Measurements from ENCODE around the gene ISG20L2.
A peak's percentile ranks its signal among the peaks of the same experiment; 100 is the strongest.

ISG20L2 gene

GRCh38 chr1:156692441-156692924, 36.1 kb downstream of the ISG20L2 start:
- peak overlapping the region; percentile 42; the same call in 1 of the 2 replicates for H3K4me3 ChIP-seq
- H3K9ac ChIP-seq, result no peak overlapping the region
- no peaks in the 10 kb centered on the region for H4K20me1 ChIP-seq
- no peaks in the 10 kb centered on the region for H3K36me3 ChIP-seq
- TF ChIP-seq Cebpa-rat (IDR thresholded peaks at IDR 0.05), result no peak
- 0 out of 2 replicates have a peak overlapping the region, but pooled peaks have one; percentile 18 for H3K27ac ChIP-seq
- H3K9me3 ChIP-seq, result no peaks in the 10 kb centered on the region
- H3K27me3 ChIP-seq, result peaks cover 44% of the 10 kb centered on the region
- peaks cover 74% of the 10 kb centered on the region for H3K4me1 ChIP-seq
- peak overlapping the region; percentile 78 for H3K4me2 ChIP-seq

- Histone ChIP-seq H3K9ac (no peak overlapping the region), H3K4me2 (peak overlapping the region; percentile 78), H3K4me3 (peak overlapping the region; percentile 8; the same call in 1 of the 2 replicates), H3K36me3 (no peaks in the 10 kb centered on the region), H3K27me3 (peaks cover 44% of the 10 kb centered on the region), H3K4me1 (peaks cover 71% of the 10 kb centered on the region), H4K20me1 (no peaks in the 10 kb centered on the region), H3K27ac (no peak overlapping the region), H3K9me3 (no peaks in the 10 kb centered on the region)
- no peak for TF ChIP-seq Cebpa-rat (IDR thresholded peaks at IDR 0.05)
Observed at GRCh38 chr1:156691665-156692440, 36.7 kb downstream of the ISG20L2 start.

- Histone ChIP-seq H3K9ac (no peak overlapping the region), H3K27me3 (peaks cover 44% of the 10 kb centered on the region), H3K36me3 (no peaks in the 10 kb centered on the region), H3K27ac (no peak overlapping the region), H4K20me1 (no peaks in the 10 kb centered on the region), H3K9me3 (no peaks in the 10 kb centered on the region), H3K4me3 (no peak overlapping the region), H3K4me1 (peaks cover 65% of the 10 kb centered on the region), H3K4me2 (peak overlapping the region; percentile 78; the same call in 1 of the 2 replicates)
- TF ChIP-seq Cebpa-rat (IDR thresholded peaks at IDR 0.05), result no peak
Observed at GRCh38 chr1:156691191-156691590, 37.4 kb downstream of the ISG20L2 start.

- peaks cover 65% of the 10 kb centered on the region for H3K4me1 ChIP-seq
- H3K4me3 ChIP-seq, result no peak overlapping the region
- H3K9ac ChIP-seq, result no peak overlapping the region
- no peaks in the 10 kb centered on the region for H3K9me3 ChIP-seq
- no peaks in the 10 kb centered on the region for H4K20me1 ChIP-seq
- H3K4me2 ChIP-seq, result 0 out of 2 replicates have a peak overlapping the region, but pooled peaks have one; percentile 78
- peaks cover 44% of the 10 kb centered on the region for H3K27me3 ChIP-seq
- no peak for TF ChIP-seq Cebpa-rat (IDR thresholded peaks at IDR 0.05)
- no peak overlapping the region for H3K27ac ChIP-seq
- H3K36me3 ChIP-seq, result no peaks in the 10 kb centered on the region
Observed at GRCh38 chr1:156690675-156691036, 37.9 kb downstream of the ISG20L2 start.

- Histone ChIP-seq H3K27ac (no peak overlapping the region), H3K4me2 (peak overlapping the region; percentile 78), H4K20me1 (no peaks in the 10 kb centered on the region), H3K27me3 (peaks cover 44% of the 10 kb centered on the region), H3K4me1 (peaks cover 65% of the 10 kb centered on the region), H3K9me3 (no peaks in the 10 kb centered on the region), H3K36me3 (no peaks in the 10 kb centered on the region), H3K4me3 (no peak overlapping the region), H3K9ac (no peak overlapping the region)
- TF ChIP-seq Cebpa-rat (IDR thresholded peaks at IDR 0.05), result no peak
Observed at GRCh38 chr1:156689953-156690674, 38.5 kb downstream of the ISG20L2 start.

- H3K36me3 ChIP-seq, result no peaks in the 10 kb centered on the region
- H3K9me3 ChIP-seq, result no peaks in the 10 kb centered on the region
- H3K4me1 ChIP-seq, result peaks cover 65% of the 10 kb centered on the region
- H3K9ac ChIP-seq, result no peak overlapping the region; the same call in 1 of the 2 replicates
- no peaks in the 10 kb centered on the region for H4K20me1 ChIP-seq
- H3K27ac ChIP-seq, result no peak overlapping the region
- no peak for TF ChIP-seq Cebpa-rat (IDR thresholded peaks at IDR 0.05)
- H3K4me3 ChIP-seq, result no peak overlapping the region
- peaks cover 44% of the 10 kb centered on the region for H3K27me3 ChIP-seq
- peak overlapping the region; percentile 78 for H3K4me2 ChIP-seq
Observed at GRCh38 chr1:156689035-156689952, 39.3 kb downstream of the ISG20L2 start.

- Histone ChIP-seq H3K9me3 (no peaks in the 10 kb centered on the region), H3K27me3 (peaks cover 21% of the 10 kb centered on the region), H3K4me3 (no peak overlapping the region), H3K36me3 (no peaks in the 10 kb centered on the region), H3K9ac (no peak overlapping the region), H3K4me2 (peak overlapping the region; percentile 88), H4K20me1 (no peaks in the 10 kb centered on the region), H3K4me1 (peaks cover 52% of the 10 kb centered on the region), H3K27ac (no peak overlapping the region)
- TF ChIP-seq Cebpa-rat (IDR thresholded peaks at IDR 0.05), result no peak
Observed at GRCh38 chr1:156684227-156684782, 44.3 kb downstream of the ISG20L2 start.

GRCh38 chr1:156682166-156682890, 46.2 kb downstream of the ISG20L2 start:
- TF ChIP-seq Cebpa-rat (IDR thresholded peaks at IDR 0.05), result no peak
- no peak overlapping the region for H3K9ac ChIP-seq

More at GRCh38 chr1:156682166-156682890, 46.2 kb downstream of the ISG20L2 start:
- no peak overlapping the region; the same call in 1 of the 2 replicates for H3K4me3 ChIP-seq
- no peaks in the 10 kb centered on the region for H3K36me3 ChIP-seq
- no peaks in the 10 kb centered on the region for H4K20me1 ChIP-seq
- no peak overlapping the region; the same call in 1 of the 2 replicates for H3K27ac ChIP-seq
- H3K4me1 ChIP-seq, result peaks cover 52% of the 10 kb centered on the region
- H3K27me3 ChIP-seq, result peaks cover 41% of the 10 kb centered on the region
- H3K9me3 ChIP-seq, result no peaks in the 10 kb centered on the region
- peak overlapping the region; percentile 88 for H3K4me2 ChIP-seq
